ENCODE measurements around the gene ROR2. TPM values are rescaled to one million over a fixed set of nuclear protein-coding genes. Genes with fewer than 3 reads are reported as not detected.

The ROR2 gene
- total and polyA plus RNA-seq, 2 of the 13 experiments (the other 11 are each of a cell fraction or from before 2014, with no cell fraction given) = not detected

GRCh38 chr9:91802391-91802790, 147.6 kb downstream of the ROR2 start:
- H3K36me3 ChIP-seq (replicated peaks in 1 of 2; ENCODE audit: control insufficient read depth in 1 of 2, insufficient read depth in 2 of 2, low read length in 2 of 2) = no peaks in the 10 kb centered on the region
- H2AFZ ChIP-seq (ENCODE audit: low read length) = no peak overlapping the region
- 10% methylated on average over 5 of the region's 5 CpGs for WGBS (ENCODE audit: low lambda C conversion rate)
- no peak for DNase-seq (ENCODE audit: low spot score)
- CTCF ChIA-PET (ENCODE audit: low intra/inter-chr PET ratio, low total read pairs) = no interaction called here
- peaks cover 0 to 40% of the 10 kb centered on the region in 2 experiments; a peak in 4 of 5 replicates for H3K27me3 ChIP-seq (ENCODE audit: control insufficient read depth in 1 of 2, insufficient read depth in 2 of 2, low read length in 2 of 2)
- H3K4me3 ChIP-seq (replicated peaks in 1 of 3; ENCODE audit: insufficient read depth in 1 of 3, low read depth in 2 of 3, low read length in 3 of 3) = no peak overlapping the region
- H3K4me2 ChIP-seq (ENCODE audit: low read depth, low read length) = no peak overlapping the region
- in situ Hi-C loops (cut with HindIII; ENCODE audit: extremely low pct_ligation_motif_present, low pct_unique_long_range_greater_than_20kb) = no loop called here
- H4K20me1 ChIP-seq (ENCODE audit: insufficient read depth, low read length) = no peaks in the 10 kb centered on the region
- H3K9ac ChIP-seq (ENCODE audit: insufficient read depth, low read depth, low read length) = no peak overlapping the region
- POLR2A ChIA-PET = no interaction called here
- H3K79me2 ChIP-seq (ENCODE audit: insufficient read depth, low read length) = no peaks in the 10 kb centered on the region
- TF ChIP-seq SMAD1 (CRISPR knock-in tag; IDR thresholded peaks at IDR 0.05; ENCODE audit: borderline replicate concordance, low read depth) (no peak), PPARG (CRISPR knock-in tag; conservative IDR thresholded peaks at IDR 0.05) (no peak), ZNF296 (CRISPR knock-in tag; conservative IDR thresholded peaks at IDR 0.05) (no peak), ERF (CRISPR knock-in tag; IDR thresholded peaks at IDR 0.05) (no peak), ZNF263 (CRISPR knock-in tag; IDR thresholded peaks at IDR 0.05) (no peak), EHMT2 (IDR thresholded peaks at IDR 0.05; ENCODE audit: borderline replicate concordance, low read depth, low read length) (no peak), ZNF20 (CRISPR knock-in tag; IDR thresholded peaks at IDR 0.05) (no peak), ZNF800 (CRISPR knock-in tag; IDR thresholded peaks at IDR 0.05) (no peak), MLX (CRISPR knock-in tag; IDR thresholded peaks at IDR 0.05) (no peak)
- TF ChIP-seq, protein P1, sequence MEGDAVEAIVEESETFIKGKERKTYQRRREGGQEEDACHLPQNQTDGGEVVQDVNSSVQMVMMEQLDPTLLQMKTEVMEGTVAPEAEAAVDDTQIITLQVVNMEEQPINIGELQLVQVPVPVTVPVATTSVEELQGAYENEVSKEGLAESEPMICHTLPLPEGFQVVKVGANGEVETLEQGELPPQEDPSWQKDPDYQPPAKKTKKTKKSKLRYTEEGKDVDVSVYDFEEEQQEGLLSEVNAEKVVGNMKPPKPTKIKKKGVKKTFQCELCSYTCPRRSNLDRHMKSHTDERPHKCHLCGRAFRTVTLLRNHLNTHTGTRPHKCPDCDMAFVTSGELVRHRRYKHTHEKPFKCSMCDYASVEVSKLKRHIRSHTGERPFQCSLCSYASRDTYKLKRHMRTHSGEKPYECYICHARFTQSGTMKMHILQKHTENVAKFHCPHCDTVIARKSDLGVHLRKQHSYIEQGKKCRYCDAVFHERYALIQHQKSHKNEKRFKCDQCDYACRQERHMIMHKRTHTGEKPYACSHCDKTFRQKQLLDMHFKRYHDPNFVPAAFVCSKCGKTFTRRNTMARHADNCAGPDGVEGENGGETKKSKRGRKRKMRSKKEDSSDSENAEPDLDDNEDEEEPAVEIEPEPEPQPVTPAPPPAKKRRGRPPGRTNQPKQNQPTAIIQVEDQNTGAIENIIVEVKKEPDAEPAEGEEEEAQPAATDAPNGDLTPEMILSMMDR (CRISPR knock-in tag; IDR thresholded peaks at IDR 0.05) = no peak
- TF ChIP-seq, protein P2, sequence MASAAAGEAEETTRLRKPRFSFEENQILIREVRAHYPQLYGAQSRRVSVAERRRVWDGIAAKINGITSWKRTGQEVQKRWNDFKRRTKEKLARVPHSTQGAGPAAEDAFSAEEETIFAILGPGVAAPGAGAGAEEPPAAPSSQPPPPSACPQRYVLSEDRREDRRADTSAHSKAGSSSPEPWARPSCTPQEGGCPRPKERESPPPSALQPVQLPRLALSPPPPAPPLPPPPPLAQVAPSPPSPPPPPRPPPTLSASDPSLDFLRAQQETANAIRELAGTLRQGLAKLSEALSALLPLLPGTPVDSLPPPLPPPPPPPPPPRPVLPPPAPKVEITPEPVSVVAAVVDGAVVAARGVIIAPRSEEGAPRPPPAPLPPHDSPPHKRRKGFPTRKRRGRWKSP (CRISPR knock-in tag; IDR thresholded peaks at IDR 0.05) = no peak
- no peaks in the 10 kb centered on the region for H3K9me3 ChIP-seq (ENCODE audit: low read length)
- no peaks in the 10 kb centered on the region for H3K4me1 ChIP-seq (ENCODE audit: insufficient read depth, low read length)
- intact Hi-C loops (cut with micrococcal nuclease; ENCODE audit: unreplicated experiment) = no loop called here
- no peak for FAIRE-seq
- BruUV-seq (replicated peaks) = no TSS peak
- no peak for ATAC-seq
- H3K27ac ChIP-seq (ENCODE audit: extremely low read length, insufficient read depth, low read length) = no peak overlapping the region
